Kidney epithelial cell (primary cell): ENCODE results near the gene SNRPA1. TPM values are rescaled to one million over a fixed set of nuclear protein-coding genes. Genes with fewer than 3 reads are reported as not detected.
"Not testable (repeated sequence)": the region's sequence is repeated elsewhere in the genome, so short reads cannot be mapped to it uniquely, and the experiment has no call there.

Experiments
- DNase-seq: peaks from one replicate; pipeline ENCODE4 v3.0.0-alpha.2; 2010; ENCODE audit warnings: low read depth
- H3K27me3 ChIP-seq: 2 replicates; pipeline ENCODE4 v1.6.0; 2011; ENCODE audit warnings: low read length; ENCODE audit not compliant: control insufficient read depth, insufficient read depth
- H3K36me3 ChIP-seq: 2 replicates; pipeline ENCODE4 v1.5.1; 2011; ENCODE audit warnings: low read length; ENCODE audit not compliant: control insufficient read depth, insufficient read depth
- H3K4me3 ChIP-seq: 2 replicates; pipeline ENCODE4 v1.5.1; 2011; ENCODE audit warnings: low read depth, mild to moderate bottlenecking, control low read depth, low read length
- total RNA-seq: library from RNA; depleted of rRNA; stranded (reverse); fragments of >200 nt; gene quantifications from 2 replicates; pipeline ENCODE4 v1.2.3, GENCODE V29; 2015
- TF ChIP-seq, protein P1 (sequence below): IDR thresholded peaks from 2 replicates; pipeline ENCODE4 v1.5.1; 2011; ENCODE audit warnings: mild to moderate bottlenecking, moderate library complexity, low read length, control low read depth, inconsistent platforms; ENCODE audit not compliant: insufficient read depth, poor library complexity, severe bottlenecking

Gene SNRPA1
- total RNA-seq, 1 donor from 2014 or later, result 39.8 TPM

DNA sequence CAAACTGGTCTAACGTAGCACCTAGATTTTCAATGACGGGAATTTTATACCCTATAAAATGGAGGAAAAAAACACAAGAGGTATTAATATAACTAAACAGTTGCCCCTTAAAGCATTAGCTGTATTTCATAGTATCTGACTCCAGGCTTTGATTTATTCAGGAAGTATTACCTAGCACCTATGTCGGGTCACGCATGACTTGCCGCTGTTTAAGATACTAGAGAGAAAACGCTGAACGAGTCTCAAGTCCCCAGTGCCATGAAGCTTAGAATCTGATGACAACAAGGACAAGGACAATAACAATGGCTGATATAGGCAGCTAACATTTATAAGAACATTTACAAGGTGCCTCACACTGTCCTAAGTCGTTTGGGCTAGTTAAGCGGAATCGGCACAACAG lies 1.9 kb downstream of the SNRPA1 start:
- H3K27me3 ChIP-seq, result no peaks in the 10 kb centered on the region
- H3K4me3 ChIP-seq, result peak overlapping the region; percentile 97
- no peak for DNase-seq
- peaks cover 1% of the 10 kb centered on the region for H3K36me3 ChIP-seq
- TF ChIP-seq, protein P1, sequence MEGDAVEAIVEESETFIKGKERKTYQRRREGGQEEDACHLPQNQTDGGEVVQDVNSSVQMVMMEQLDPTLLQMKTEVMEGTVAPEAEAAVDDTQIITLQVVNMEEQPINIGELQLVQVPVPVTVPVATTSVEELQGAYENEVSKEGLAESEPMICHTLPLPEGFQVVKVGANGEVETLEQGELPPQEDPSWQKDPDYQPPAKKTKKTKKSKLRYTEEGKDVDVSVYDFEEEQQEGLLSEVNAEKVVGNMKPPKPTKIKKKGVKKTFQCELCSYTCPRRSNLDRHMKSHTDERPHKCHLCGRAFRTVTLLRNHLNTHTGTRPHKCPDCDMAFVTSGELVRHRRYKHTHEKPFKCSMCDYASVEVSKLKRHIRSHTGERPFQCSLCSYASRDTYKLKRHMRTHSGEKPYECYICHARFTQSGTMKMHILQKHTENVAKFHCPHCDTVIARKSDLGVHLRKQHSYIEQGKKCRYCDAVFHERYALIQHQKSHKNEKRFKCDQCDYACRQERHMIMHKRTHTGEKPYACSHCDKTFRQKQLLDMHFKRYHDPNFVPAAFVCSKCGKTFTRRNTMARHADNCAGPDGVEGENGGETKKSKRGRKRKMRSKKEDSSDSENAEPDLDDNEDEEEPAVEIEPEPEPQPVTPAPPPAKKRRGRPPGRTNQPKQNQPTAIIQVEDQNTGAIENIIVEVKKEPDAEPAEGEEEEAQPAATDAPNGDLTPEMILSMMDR, result no peak

- Histone ChIP-seq H3K36me3 (peaks cover 1% of the 10 kb centered on the region), H3K4me3 (no peak overlapping the region), H3K27me3 (no peaks in the 10 kb centered on the region)
- peak; percentile 23 for DNase-seq
- TF ChIP-seq, protein P1, result peak; percentile 65
Measured at GRCh38 chr15:101288905-101289513, 6.0 kb downstream of the SNRPA1 start.

DNA sequence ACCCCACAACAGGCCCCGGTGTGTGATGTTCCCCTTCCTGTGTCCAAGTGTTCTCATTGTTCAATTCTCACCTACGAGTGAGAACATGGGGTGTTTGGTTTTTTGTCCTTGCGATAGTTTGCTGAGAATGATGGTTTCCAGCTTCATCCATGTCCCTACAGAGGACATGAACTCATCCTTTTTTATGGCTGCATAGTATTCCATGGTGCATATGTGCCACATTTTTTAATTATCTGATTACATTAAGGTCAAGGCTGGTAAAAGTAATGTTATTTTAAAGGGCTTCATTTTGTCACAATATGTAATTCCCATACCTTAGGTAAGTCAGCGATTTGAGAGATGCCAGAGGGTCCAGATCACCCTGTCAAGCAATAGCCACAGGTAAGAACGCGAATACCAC lies 7.7 kb downstream of the SNRPA1 start:
- not testable (repeated sequence) for H3K36me3 ChIP-seq, H3K27me3 ChIP-seq, DNase-seq, H3K4me3 ChIP-seq

DNA sequence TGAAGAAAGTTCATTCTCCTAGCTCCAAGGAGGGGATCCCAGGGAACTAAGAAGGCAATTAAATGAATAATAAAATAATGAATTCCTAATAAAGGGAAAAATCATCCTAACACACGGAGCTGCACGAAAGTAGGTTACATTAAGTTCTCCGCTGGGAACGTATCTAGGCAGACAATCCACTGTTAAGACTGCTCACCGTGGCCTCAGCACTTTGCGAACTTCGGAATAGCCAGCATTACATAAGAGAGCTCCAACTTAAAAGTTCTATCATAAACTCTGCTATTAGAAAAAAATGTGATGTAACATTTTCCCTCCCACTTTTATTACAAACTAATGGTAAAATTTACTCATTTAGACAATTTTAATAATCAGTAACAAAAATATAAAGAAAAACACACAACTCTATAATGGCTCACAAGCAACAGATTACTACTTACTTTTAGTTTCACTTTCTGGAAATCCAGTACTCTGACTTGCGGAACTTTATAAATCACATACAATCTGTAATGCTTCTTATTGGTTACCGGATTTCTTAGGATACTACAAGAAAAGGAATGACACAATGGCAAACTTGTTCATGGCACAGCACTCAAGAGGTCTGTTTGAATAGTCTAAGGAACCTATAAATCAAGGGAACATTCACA lies 8.5 kb downstream of the SNRPA1 start:
- H3K4me3 ChIP-seq, result no peak overlapping the region
- no peak for DNase-seq
- H3K36me3 ChIP-seq, result peaks cover 1% of the 10 kb centered on the region
- TF ChIP-seq, protein P1, result no peak
- H3K27me3 ChIP-seq, result no peaks in the 10 kb centered on the region

- Histone ChIP-seq H3K27me3 (no peaks in the 10 kb centered on the region), H3K36me3 (peaks cover 1% of the 10 kb centered on the region), H3K4me3 (no peak overlapping the region)
- DNase-seq, result no peak
- TF ChIP-seq, protein P1, result no peak
Measured at GRCh38 chr15:101283931-101284330, 11.1 kb downstream of the SNRPA1 start.

DNA sequence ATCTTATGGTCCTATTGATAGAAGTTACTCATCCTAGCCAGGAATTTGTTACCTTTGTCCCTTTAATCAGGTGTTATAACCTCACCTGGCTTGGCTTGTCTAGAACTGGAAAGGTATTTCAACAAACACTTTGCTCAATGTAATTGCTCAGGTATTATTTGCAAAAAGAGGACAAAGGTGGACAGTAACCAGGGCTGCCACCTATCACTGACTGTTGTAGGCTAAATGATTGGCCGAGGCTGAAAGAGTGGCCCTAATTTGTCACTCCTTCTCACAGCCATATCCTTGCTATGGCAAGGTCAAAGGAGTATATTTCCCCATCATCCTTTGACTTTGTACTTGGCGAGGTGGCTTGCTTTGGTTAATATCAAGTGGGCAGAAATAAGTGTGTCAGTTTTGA lies 15.0 kb downstream of the SNRPA1 start:
- Histone ChIP-seq H3K27me3 (no peaks in the 10 kb centered on the region), H3K36me3 (no peaks in the 10 kb centered on the region)
- TF ChIP-seq, protein P1, result no peak

More for the DNA sequence above, 15.0 kb downstream of the SNRPA1 start:
- DNase-seq, result no peak
- no peak overlapping the region for H3K4me3 ChIP-seq
